Measurements from ENCODE around the gene PRKACG. TPM values are rescaled to one million over a fixed set of nuclear protein-coding genes. Genes with fewer than 3 reads are reported as not detected.
"Not testable (repeated sequence)": the region's sequence is repeated elsewhere in the genome, so short reads cannot be mapped to it uniquely, and the experiment has no call there.

Gene PRKACG
- not detected for total RNA-seq
- long read RNA-seq, result 0 reads

DNA sequence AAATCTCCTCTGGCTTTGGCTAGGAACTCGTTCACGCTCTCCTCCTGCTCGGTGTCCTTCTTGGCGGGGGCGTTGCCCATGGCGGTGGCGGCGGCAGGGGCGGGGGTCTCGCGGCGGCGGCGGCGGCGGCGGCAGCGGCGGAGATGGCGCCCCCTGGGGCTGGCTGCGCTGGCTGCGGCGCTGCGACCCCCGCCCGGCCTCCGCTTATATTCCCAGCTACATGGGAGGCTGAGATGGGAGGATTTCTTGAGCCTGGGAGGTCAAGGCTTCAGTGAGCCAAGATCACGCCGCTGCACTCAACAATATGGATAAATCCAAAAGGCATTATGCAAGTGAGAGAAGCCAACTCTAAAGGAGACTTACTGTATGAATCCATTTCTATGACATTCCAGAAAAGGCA lies at the start of gene PRKACG:
PRKACG (minus strand) TSS at position 101 of the 400 bp plus-strand sequence; CDS start at position 80, 21 bp downstream.
- intact Hi-C loops (cut with DNase I), result no loop called here
- DNase-seq (ENCODE audit: low spot score), result no peak

DNA sequence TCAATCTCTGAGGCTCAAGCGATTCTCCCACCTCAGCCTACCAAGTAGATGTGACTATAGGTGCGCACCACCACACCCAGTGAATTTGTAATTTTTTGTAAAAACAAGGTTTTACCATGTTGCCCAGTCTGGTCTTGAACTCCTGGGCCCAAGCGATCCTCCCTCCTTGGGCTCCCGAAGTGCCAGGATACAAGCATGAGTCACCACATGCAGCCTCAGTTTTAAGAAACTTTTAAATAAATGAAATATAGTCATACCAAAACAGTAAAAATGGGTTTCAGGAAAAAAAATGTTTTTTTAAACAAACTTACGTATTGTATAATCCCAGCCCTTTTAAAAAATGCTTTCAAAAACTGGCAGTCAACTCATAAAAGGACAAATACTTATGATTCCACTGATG lies 48.3 kb upstream of the PRKACG start:
- DNase-seq (ENCODE audit: low spot score), result no peak
- intact Hi-C loops (cut with DNase I), result no loop called here

DNA sequence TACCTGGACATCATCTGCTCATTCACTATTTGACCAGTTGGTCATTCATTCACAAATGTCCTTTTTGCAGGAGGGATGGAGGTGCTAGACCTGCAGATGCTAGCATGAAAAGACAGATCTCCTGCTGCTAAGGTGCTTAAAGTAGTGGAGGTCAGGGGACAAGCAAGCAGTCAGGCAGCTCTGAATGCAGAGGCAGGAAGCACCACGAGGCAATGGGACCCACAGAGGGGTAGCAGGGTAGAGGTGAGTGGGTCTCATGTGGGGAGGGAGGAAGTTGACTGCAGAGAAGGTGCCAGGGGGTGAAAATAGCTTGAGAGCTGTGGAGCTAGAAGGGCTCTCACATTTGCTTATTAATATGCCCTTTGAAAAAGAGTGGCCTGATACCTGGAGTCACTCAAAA lies 46.9 kb upstream of the PRKACG start:
- intact Hi-C loops (cut with DNase I), result no loop called here
- no peak for DNase-seq (ENCODE audit: low spot score)

DNA sequence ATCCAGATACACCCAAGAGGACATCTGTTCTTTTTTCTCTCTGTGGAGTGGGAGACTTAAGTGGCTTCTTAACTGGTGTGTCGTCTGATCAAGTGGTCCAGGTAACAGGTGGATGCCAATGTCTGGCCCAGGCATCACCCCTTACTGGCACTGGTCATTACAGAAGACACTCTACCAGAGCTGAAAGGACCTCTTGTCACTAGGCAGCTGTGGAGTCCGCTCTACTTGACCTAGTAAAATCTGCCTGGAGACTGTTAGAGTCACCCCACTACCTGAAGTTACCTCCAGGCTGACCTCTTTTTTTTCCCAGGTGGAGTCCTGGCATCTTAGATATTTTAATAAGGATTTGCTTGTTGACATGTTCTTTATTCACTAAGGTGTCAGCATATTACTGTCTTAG lies 44.2 kb upstream of the PRKACG start:
- no peak for DNase-seq (ENCODE audit: low spot score)
- intact Hi-C loops (cut with DNase I), result loop anchor here (10.0 kb wide), 2 partner anchors 337 to 487 kb away; no protein-coding TSS in a partner anchor

DNA sequence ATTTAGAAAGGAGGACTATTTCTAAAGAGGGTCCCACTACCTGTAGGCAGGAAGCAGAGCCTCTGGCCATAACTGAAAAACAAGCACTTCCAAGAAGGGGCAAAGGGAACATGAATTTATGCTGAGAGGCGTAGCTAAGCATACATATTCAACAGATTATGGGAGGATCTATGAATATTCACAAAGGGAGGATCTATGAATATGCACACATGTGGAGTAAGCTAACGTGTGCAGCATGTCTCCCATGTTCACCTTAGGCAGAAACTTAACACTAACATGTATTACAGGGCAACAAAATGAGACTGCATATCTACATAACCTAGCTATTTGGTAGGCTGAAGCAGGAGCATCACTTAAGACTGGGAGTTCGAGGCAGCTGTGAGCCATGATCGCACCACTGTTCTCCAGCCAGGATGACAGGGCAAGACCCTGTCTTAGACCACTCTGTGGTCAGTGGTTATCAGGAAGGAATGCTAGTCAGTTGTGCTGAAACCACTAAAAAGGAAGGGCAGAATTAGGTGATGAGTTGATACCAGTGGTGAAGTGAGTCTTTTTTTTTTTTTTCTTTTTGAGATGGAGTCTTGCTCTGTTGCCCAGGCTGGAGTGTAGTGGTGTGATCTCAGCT lies 42.4 kb upstream of the PRKACG start:
- intact Hi-C loops (cut with DNase I), result loop anchor here (10.0 kb wide), 2 partner anchors 338 to 488 kb away; no protein-coding TSS in a partner anchor
- DNase-seq (ENCODE audit: low spot score), result no peak

DNA sequence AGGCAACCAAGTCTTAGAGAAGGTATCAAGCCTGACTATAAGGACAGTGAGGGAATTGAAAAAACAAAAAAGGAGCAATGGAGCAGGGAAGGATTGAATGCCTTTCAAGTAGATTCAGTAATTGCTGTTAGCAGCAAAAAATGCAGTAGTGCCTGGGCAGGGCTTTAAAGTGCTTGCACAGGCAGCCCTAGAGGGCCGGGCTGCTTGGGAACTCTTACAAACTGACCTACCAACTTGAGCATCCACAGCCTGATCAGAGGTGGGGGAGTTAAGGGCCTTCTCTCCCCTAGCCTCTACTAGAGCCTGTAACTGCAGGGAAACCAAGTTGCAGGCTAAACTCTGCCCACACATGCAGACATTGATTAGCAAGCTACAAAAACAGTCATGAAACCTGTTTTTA lies 41.1 kb upstream of the PRKACG start:
- intact Hi-C loops (cut with DNase I), result loop anchor here (1.0 to 10.0 kb wide), 3 partner anchors 138 to 490 kb away; no protein-coding TSS in a partner anchor

DNA sequence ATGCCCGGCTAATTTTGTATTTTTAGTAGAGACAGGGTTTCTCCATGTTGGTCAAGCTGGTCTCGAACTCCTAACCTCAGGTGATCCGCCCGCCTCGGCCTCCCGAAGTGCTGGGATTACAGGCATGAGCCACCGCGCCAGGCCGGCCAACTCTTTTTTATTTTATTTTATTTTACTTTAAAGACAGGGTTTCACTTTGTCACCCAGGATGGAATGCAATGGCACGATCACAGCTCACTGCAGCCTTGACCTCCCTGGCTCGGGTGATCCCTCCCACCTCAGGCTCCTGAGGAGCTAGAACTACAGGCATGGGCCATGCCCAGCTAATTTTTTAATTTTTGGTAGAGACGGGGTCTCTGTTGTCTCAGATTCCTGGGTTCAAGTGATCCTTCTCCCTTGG lies 37.0 kb upstream of the PRKACG start:
- not testable (repeated sequence) for DNase-seq (ENCODE audit: low spot score)
- intact Hi-C loops (cut with DNase I), result loop anchor here (10.0 kb wide), 2 partner anchors 344 to 494 kb away; no protein-coding TSS in a partner anchor

More for the DNA sequence above, 41.1 kb upstream of the PRKACG start:
- no peak for DNase-seq (ENCODE audit: low spot score)

DNA sequence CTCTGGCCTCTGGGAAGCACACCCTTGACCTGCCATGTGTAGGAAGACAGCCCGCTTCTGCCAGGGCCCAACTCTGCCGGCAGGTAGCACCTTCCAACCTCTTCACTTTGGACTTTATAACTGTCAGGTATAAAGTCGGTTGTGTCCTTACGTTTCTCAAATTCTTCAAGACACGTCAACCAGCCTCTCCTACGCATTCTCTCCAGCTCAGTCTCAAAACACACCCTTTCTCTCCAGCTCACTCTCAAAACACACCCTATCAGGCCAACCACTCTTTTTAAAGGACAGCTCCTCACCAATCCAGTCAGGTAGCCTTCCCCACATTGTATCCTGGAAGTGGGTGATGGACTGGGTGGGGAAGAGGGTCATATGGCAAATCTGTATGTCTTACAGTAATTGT lies 35.2 kb upstream of the PRKACG start:
- intact Hi-C loops (cut with DNase I), result no loop called here
- no peak for DNase-seq (ENCODE audit: low spot score)

DNA sequence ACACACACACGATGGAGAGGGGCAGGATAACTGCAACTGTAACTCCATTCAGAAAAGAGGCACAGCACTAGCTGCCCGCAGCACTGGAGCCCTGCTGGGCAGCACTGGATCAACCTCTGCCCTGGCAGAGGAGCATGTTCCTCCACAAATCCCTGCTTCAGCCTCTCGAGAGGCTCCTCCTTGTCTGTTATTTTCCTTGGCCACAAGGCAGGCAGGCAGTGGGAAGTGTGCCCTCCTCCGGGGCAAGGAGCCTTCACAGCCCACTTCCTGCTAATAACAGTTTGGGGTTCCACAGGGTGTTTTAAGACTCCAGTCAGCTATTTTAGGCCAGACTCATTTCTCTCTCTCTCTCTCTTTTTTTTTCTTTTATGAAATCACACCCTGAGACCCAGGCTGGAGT lies 33.5 kb upstream of the PRKACG start:
- intact Hi-C loops (cut with DNase I), result no loop called here
- DNase-seq (ENCODE audit: low spot score), result no peak

DNA sequence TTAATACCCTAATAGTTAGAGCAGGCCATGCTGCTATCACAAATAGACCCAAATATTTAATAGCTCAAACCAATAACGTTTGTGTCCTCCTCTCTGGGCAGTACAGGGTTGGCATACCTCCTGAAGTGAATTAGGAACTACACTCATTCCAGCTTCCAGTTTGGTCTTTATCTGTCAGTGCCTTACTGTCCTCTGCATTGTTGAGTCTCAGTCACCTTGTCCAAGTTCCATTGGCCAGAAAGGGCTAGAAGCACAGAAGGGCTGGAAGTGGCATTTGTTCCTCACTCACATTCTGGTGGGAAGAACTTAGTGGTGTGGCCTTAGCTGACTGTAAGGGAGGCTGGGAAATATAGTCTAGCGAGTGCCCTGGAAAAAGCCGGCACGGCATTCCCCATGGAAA lies 32.8 kb upstream of the PRKACG start:
- intact Hi-C loops (cut with DNase I), result no loop called here

DNA sequence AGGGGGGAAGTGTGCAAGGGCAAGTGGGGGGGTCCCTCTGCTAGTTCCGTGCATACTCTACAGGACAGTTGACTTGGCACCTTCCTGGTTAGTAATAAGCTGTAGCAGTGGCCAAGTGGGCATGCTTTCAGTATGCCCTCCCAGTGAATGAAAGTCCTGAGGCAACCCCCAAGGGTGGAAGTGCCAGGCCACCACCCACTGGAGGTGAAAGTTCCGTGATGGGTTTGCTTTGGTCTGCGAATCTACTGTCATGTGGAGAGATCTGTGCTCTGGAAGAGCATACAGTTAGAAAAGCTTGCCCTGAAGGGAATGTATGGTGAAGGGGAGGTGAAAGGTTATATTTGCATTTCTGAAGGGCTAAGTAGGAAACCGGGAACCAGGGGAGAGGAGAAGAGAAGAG lies 31.9 kb upstream of the PRKACG start:
- intact Hi-C loops (cut with DNase I), result no loop called here

More for the DNA sequence above, 32.8 kb upstream of the PRKACG start:
- no peak for DNase-seq (ENCODE audit: low spot score)

DNA sequence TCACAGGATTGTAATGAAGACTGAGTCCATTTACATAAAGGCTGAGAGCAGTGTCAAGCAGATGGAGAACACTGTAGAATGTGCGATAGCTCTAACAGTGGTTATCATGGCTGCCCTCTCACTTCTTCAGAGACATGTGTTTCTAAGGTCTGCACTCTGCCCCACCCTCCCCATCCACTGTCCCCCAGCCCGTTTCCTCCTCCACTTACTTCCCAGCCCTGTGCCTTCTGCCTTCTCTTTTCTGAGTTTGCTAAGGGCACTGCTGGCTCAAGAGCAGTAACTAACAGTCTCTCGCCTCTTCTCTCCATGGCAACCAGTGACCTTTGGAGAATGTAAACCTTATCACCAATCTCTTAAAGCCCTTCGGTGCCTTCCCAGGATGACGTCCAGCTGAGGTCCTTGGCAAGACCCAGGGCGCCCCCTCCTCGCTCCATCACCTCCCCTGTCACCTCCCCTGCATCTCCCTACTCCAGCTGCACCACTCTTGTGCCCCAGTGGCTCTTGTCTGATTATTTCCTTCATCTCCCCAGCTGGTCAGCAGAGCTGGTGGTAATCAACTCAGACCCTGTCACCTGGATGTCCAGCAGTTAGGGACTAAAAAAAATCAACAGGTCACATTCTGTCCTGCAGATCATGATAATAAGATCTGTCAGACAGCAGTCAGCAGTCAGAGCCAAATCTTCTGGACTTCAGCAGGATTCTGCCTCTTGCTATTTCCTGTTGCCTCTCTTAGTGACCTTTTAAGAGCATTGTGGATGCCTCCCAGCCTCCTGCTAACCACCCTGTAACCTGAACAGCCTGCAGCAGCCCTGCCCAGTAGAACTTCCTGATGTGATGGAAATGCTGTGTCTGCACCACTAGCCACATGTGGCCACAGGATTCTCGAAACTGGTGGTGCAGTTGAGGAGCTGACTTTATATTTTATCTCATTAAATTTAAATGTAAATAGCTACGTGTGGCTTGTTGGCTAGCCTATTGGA lies 30.6 kb upstream of the PRKACG start:
- intact Hi-C loops (cut with DNase I), result no loop called here
- no peak for DNase-seq (ENCODE audit: low spot score)

More for the DNA sequence above, 31.9 kb upstream of the PRKACG start:
- DNase-seq (ENCODE audit: low spot score), result no peak

DNA sequence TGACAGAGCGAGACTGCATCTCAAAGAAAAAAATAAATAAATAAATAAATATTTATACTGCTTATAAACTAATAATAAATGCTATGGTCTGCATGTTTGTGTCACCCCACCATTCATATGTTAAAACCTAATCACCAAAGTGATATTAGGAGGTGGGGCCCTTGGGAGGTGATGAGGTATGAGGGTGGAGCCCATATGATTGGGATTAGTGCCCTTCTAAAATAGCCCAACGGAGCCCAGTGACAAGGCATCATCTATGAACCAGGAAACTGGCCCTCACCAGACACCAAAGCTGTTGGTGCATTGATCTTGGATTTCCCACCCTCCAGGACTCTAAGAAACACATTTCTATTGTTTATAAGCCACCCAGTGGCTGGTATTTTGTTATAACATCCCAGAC lies 26.7 kb upstream of the PRKACG start:
- DNase-seq (ENCODE audit: low spot score), result no peak

DNA sequence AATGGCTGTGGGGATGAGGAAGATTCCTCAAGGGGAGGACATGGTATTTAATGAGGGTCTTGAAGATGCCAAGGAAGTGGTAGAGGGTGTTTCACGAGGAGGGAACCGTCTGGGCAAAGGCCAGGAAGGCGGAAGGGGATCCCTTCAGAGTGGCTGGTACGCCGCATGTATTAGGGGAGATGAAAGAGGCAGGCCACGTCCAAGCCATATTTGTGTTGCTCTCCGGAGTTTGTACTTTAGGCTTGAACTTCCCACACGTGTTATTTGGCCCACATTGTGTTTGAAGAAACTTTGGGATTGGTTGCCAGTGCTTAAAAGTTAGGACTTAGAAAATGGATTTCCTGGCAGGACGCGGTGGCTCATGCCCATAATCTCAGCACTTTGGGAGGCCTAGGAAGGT lies 22.9 kb upstream of the PRKACG start:
- no peak for DNase-seq (ENCODE audit: low spot score)
- intact Hi-C loops (cut with DNase I), result loop anchor here (5.0 kb wide), 1 partner anchor 156 kb away; no protein-coding TSS in a partner anchor

More for the DNA sequence above, 26.7 kb upstream of the PRKACG start:
- intact Hi-C loops (cut with DNase I), result no loop called here

DNA sequence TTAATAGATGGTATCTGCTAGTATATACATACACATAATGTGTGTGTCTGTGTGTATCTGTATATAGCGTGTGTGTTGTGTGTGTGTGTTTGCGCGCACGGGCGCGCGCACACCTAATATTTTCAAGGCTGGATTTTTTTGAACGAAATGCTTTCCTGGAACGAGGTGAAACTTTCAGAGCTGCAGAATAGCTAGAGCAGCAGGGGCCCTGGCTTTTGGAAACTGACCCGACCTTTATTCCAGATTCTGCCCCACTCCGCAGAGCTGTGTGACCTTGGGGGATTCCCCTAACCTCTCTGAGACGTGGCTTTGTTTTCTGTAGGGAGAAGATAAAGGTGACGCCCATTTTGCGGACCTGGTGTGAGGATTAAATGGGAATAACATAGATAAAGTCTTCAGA lies 22.4 kb upstream of the PRKACG start:
- intact Hi-C loops (cut with DNase I), result loop anchor here (5.0 kb wide), 1 partner anchor 156 kb away; no protein-coding TSS in a partner anchor
- DNase-seq (ENCODE audit: low spot score), result no peak

DNA sequence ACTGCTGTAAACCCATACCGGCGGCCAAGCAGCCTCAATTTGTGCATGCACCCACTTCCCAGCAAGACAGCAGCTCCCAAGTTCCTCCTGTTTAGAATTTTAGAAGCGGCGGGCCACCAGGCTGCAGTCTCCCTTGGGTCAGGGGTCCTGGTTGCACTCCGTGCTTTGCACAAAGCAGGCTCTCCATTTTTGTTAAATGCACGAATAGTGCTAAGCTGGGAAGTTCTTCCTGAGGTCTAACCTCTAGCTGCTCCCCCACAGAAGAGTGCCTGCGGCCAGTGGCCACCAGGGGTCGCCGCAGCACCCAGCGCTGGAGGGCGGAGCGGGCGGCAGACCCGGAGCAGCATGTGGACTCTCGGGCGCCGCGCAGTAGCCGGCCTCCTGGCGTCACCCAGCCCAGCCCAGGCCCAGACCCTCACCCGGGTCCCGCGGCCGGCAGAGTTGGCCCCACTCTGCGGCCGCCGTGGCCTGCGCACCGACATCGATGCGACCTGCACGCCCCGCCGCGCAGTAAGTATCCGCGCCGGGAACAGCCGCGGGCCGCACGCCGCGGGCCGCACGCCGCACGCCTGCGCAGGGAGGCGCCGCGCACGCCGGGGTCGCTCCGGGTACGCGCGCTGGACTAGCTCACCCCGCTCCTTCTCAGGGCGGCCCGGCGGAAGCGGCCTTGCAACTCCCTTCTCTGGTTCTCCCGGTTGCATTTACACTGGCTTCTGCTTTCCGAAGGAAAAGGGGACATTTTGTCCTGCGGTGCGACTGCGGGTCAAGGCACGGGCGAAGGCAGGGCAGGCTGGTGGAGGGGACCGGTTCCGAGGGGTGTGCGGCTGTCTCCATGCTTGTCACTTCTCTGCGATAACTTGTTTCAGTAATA lies 21.8 kb upstream of the PRKACG start, which contains the start of gene FXN:
FXN (plus strand) TSS at position 315 of the 871 bp plus-strand sequence; CDS start at position 346, 31 bp downstream.
- peak; percentile 95 for DNase-seq (ENCODE audit: low spot score)
- intact Hi-C loops (cut with DNase I), result loop anchor here (5.0 kb wide), 1 partner anchor 157 kb away; no protein-coding TSS in a partner anchor

DNA sequence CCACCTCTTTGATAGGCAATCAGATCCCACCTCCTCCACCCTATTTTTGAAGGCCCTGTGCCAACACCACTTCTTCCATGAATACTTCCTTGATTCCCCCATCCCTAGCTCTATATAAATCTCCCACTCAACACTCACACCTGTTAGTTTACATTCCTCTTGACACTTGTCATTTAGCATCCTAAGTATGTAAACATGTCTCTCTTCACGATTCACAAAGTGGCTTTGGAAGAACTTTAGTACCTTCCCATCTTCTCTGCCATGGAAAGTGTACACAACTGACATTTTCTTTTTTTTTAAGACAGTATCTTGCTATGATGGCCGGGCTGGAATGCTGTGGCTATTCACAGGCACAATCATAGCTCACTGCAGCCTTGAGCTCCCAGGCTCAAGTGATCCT lies 20.2 kb upstream of the PRKACG start:
- no peak for DNase-seq (ENCODE audit: low spot score)
- intact Hi-C loops (cut with DNase I), result no loop called here

DNA sequence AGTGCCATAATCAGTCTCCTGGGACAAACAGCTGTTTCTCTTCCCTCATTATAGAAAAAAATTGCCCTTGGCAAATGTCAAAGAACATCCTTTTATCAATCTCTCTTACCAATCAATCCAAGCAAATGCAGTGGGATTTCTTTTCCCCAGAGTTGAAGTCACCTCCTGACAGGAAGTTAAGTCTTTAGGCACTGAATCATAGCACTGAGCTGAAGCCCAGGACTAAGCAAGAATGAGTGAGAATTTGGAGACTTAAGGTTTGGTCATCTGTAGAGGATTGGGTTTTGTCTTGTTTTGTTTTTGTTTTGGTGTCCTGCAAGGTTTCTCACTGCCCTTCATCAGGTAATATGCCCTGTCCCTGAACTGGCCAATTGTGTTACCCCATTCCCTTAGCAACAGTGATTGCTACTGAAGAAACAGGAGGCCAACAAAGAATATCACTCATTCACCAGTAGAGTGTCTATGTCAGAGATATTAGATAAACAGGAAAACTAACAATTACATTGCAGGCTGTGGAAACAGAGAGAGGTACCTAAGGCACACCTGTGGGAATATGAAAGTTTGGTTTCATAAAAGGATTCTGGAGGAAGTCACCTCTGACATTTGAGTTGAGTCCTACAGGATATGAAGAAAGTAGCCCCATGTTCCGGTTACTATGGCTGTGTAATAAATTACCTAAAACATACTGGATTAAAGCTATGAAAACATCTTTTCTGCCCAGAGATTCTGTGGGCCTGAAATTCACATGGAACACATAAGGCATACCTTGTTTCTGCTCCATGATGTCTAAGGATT lies 17.1 kb upstream of the PRKACG start:
- no peak for DNase-seq (ENCODE audit: low spot score)
- intact Hi-C loops (cut with DNase I), result no loop called here
